HG03095 (cell line): ENCODE data around the gene CKLF.

Experiments
- ATAC-seq: cut with Tn5 transposase; IDR thresholded peaks from one replicate; pipeline ENCODE4 v1.9.1; 2021; ENCODE audit warnings: moderate library complexity; ENCODE audit not compliant: unreplicated experiment

CKLF gene

DNA sequence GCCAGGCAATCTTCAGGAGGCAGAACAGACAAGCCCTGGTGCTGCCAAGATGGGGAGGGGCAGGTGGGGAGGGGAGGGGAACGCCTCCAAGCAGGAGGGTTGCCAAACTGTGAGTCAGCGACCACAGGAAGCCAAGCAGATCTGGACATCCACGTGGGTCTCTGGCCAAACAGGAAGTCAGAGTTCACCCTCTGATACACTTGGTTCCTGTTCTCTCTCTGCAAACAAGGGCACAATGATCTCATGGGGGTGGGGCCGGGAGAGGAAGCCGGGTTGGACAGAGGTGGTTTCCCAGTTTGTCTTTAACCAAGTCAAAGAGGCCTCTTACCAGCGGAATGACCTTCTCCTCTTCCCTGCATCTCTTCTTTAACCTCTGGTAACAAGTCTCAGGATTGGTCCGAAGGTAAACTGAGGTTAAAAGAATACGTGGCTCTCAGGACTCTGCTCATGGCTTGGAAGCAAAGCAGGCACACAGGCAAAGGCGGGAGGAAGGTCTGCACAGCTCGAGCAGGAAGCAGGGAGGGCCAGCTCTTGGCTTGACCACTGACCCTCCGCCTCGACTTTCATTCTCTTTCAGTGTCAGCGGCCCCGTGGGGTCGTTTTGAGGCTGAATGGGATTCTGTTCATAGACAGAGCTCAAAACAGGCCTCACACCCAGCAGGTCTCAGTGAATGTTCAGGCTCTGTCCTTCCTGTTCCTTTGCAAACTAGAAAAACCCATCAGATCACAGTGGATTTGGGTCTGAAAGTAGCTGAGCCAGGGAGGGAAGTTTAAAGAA, 35.4 kb upstream of the CKLF start:
- peak; percentile 97 for ATAC-seq

DNA sequence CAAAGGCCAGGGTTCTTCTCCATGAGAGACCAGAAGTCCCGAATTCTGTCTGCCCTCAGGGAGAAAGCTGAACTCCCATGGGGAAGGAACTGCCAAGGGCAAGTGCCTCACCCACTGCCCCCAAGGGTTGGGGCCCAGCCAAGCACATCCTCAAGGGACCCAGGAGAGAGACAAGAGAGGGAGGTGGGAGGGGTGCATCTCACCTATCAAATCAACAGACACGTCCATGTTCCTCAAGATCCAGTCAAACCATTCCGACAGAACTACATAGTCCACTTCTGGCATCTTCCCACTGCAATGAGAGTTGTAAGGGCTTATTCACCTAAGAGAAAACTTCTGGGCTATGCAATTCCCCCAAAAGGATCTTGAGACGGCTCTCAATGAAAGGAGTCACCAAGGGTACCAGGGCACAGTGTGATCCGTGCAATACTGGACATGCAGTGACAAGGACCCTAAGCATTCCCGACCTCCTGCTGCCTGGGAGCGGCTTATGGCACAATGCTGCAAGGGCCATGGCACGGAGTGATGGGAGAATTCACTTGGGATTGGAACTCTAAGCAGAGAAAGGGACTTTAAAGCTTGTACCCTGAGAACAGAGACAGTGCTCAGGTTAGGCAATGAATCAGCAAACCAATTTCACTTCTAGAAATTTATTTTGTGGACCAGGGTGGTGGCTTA, 34.7 kb upstream of the CKLF start:
- no peak for ATAC-seq

DNA sequence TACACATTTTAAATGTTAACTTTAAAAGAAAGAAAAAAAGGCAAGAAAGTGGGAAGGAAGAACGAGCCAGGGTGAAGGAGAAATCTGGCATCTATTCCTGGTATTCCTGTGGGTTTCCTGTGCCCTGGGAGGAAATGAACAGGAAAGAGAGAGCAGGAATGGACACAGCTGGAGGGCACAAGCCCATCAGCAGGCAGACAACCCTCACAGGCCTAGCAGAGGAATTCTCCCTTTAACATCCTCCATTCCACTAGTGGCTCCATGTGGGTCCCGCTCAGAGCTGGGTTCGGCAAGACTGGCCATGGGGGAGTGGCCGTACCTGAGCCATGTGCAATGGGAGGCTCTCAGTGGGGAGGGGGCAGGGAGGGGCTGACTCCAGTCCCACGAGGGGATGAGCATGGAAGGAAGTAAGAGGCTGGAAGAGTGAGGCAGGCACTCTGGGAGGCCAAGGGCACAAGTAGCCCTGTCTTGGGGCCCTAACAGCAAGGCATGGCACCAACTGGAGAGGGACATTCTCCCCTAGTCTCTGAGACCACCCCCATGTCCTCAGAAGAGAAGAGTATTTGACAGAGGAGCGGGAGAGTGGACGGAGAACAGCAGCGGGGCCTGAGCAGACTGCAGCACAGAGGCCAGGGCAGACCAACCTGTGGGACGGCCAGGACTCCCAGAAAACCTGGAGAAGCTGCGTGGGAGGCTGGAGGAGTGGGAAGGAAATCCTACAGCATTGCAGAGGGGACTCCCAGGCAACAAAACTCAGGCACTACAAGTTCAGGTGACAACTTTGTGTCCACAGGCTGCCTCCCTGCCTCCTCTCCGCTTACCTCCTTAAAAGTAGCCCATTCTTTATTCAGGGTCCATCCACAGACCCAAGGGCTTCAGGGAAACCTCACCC, 32.6 kb upstream of the CKLF start:
- no peak for ATAC-seq

DNA sequence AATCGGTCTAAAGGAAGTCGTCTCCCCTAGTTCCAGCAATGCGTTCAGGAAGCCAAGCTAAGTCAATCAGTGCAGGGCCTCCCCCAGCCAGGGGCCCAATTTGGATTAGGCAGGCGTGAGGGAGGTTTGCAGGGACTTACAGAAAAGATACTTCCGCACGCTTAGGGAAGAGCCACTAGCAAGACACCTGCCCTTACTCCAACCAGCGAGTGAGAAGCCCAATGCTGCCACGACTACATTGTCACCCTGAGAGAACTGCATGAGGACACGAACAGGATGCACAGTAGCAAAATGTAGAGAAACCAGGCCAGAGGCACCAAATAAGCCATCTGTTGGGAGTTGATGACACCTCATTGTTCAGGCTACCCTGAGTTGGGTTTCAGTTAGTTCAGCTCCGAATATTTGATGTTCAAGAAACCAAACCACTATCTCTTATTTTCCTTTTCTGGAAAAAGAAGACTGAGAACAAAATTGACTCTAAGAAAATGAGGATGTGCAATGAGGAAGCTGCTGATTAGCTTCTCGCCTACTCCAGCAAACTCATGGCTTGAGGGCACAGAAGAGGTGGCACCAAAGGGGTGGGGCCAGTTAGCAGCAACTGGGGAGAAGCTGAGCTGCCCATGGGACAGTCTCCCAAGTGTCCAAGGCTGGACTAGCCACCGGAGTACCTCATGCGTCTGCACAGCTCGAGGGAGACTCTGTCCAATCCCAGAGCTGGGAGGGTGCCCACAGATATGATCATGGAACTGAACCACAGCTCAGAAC, 31.8 kb upstream of the CKLF start:
- no peak for ATAC-seq

DNA sequence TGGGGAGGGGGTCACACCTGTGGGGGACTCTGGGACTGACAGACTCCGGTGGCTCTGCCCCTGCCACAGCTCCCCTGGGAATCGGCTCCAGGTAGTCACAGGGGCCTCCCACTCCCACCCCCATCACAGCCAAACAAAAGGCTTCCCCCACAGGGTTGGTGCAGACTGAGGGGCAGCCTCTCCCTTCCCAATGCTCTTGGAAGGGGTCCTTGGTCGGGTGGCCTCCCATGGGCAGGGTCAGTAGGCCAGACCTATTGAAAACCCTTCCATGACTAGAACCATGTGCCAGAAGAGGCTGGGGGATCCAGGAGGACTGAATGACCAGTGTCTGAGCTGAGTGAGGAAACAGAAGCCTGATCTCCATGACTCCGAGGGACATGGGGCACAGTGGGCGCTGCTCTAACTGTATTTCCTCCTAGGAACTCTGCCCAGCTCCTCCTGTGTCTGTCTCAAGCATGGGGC, 31.1 kb upstream of the CKLF start:
- ATAC-seq: no peak

DNA sequence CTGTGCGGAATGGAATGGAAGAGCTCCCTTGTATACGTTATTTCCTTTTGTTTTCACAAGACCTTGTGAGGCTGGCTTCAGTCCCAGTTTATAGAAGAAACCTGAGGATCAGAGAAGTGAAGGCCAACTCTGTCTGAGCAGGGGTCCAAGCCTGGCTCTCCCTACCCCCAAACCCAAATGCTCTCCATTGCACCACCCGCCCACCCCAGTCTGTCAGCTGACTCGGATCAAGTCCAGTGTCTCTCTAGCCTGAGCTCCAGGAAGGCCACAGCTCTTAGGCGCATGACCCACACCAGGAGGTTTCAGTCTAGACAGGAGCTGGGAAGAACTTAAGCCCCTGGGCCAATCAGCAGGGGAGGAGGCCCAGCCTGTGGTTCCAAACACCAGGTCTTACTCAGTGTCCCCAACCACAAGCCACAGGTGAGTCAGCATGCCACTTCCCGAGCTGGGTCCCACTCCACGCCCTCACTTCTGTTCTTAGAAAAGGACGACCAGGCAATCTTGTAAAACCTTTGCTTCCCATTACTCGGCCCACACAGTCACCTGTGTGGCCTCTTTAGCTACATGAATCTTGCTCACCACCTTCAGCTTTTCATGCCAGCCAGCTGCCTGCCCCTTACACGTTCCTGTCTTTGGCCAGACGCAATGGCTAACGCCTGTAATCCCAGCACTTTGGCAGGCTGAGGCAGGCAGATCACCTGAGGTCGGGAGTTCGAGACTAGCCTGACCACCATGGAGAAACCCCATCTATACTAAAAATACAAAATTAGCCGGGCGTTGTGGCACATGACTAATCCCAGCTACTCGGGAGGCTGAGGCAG, 30.2 kb upstream of the CKLF start:
- peak; percentile 27 for ATAC-seq

DNA sequence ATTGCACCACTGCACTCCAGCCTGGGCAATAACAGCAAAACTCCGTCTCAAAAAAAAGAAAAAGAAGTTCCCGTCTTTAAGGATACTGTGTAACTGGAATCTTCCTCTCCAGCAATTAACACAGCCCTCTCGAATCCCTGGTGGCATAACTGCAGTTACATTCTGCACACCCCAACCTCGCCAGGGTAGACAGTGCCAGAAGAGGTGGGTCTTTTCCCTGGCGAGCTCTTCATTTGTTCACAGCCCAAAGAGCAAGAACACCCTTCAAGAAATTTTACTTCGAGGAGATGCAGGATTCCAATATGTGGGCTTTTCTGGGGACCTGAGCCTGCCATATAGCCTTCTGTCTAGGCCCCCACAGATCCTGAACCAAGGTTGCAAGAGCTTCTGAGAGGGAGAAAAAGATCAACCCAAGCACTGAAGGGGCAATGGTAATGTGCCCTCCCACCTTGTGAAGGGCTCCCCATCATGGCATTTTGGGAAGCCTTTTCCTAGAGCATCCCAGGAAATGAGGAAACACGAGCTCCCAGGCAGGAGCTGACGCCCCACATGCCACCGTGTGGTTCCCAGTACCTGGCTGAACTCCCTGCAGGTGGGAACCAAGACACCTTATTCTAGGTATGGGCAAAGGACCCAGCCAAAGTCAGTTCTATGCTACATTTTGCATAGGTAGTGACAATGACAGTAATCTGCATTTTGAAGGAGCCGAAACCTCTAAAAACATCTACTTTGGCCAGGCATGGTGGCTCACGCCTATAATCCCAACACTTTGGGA, 29.4 kb upstream of the CKLF start:
- no peak for ATAC-seq

DNA sequence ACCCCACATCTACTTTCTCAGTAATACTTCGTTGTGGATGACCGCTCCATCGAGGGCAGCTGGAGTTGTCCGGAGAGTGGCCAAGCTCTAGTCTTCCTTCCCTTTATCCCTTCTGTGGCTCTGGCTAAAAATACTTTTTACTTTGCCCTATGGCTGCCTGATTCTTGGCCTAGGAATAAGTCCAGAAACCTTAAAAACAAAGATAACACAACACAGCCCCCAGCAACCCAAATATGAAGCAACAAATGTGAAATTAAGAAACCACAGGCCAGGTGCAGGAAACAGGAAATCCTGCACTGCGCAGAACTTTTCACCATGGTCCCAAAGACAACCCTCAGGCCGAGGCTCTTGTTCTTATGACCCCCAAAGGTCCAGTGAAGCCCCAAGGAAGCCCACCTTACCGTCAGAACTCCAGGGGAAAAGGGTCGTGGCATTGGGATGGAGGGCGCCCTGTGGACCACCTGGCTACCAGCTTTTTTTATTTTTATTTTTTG, 28.5 kb upstream of the CKLF start:
- ATAC-seq: peak; percentile 59

DNA sequence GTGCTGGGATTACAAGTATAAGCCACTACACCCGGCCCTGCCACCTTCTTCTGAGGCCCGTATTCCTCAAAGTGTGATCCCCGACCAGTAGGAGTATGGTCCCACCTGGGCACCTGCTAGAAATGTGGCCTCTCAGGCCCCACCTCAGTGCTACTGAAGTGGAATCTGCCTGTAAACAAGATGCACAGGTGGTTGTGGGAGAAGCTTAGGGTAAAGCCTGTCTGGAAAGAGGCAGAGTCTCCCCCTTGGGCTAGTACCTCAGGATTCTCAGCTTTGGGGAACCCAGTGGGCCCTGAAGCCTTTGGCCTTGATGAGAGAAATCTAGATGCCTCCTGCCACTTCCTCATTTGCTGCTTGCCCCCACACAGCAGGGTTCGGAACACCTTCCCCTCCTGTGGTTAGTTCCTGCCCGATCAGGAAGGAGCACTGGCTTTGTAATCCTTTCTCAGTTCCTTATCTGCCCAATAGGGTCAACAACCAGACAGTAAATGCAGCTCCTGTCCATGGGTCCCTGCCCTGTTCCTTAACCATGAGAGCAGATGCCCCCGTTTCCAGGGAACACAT, 27.7 kb upstream of the CKLF start:
- peak; percentile 62 for ATAC-seq

DNA sequence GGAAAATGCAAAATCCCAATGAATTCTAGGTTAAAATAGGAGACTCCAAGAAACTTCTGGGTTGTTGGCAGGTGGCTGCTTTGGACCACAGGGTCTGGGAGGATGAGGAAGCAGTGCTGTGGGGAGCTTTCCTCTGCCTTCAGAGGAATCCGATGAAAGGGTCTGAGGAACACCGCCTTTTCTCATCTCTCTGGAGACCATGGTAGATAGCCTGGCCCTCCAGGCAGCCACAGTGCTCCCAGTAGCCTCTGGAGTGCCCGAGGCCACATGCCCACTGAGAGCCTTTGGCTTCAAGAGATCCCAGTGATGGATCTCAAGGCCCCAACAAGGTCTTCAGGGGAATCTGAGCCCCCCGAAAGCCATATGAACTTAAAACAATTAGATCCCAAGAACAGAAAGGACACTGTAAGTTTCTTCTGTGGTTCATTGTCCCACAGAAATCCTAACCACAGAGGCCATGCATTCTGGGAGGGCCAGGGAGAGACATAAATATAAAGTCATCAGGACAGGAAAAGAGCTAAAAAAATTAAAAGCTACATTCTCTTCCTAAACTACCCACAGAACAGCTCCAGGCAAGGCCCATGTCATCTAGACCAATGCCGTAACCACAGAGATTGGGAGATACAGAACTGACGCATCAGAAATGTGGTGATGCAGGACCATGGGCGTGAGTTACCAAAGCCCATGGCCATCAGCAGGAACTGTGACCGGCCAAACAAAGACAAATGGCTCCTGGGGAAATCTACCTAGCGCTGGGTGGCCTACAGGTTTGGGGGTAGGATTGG, 26.8 kb upstream of the CKLF start:
- ATAC-seq: no peak

DNA sequence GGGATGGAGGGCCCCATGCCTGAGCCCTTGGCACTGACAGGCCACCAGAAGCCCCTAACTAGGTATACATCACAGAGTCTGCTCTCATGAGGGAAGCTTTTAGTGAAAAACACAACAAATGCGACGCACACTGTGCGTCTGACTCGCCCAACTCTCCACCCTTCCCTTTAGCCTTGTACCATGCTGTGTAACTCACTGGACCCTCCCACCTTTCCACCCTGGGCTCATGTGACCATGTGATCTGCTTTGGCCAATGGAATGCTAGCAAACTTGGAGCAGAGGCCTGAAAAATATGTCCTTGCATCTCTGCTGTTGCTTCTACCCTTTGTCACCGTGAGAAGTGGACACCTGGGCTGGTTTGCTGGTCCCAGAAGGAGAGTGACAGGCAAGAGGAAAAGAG, 24.1 kb upstream of the CKLF start:
- ATAC-seq: no peak

DNA sequence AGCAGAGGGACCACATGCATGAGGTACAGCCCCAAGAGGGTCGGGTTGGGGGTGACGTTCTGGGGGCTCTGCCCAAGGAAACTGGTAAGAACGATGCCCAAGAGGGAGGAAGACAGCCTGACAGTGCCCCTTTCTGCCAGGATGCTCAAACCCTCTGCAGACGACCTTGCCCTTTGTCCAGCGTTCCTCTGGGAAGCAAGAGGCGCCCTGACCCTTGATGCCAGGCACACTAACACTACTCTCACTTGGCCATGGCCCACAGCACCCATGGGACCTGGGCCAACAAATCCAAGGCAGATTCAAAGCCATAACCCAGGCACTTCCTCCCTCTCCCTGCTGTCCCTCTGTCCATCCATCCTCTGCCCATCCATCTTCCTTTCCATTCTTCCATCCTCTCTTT, 22.9 kb upstream of the CKLF start:
- no peak for ATAC-seq

DNA sequence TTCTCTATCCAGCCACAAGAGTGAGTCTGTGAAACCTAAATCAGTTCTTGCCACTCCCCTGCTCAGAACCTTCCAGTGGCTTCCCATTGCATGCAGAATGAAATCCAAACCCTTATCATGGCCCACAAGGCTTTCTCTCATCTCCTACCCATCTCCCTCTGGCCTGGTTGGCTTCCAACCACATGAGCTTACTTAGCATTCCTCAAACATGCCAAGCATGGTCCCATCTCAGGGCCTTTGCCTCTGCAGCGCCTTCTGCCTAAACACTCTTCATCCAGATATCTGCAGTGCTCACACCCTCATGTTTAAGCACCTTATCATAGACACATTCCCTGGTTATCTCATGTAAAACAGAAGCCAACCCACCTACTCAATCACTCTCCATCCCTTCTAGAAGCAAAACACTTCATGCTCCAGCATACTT, 18.0 kb upstream of the CKLF start:
- no peak for ATAC-seq

DNA sequence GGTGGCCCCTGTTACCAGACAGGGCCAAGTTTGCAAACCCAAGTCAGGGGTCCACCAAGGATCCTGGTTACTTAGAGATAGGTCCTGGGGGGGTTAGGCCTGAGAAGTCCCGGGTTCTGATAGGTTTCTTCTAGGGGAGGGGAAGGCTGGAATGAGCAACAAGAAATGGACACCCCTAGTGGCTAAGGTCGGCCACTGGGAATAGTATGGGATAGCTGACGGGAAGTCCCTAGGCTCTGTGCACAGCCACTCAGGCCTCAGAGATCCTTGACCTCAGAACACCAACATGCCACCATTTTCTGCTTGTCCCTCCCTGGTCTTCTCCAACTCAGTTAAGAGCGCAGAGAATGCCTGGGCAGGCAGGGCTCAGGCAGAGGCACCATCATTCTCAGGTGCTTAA, 15.9 kb upstream of the CKLF start:
- no peak for ATAC-seq

DNA sequence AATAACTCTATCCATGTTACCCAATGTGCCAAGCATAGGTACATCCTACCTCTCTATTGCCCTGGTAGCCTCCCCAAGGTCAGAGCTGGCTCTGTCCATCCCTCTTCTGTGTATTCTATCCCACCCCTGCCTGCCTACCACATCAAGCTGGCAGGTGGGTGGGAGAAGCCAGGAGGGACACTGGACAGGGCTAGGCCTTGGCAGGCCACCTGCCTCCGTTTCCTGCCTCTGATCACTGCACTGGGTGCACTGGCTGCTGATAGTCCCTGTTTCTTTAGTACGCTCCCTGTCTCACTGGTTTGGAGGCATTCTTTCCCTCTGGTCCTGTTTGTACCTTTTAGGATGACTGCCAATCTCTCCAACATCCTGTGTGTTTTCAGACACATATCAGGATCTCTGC, 15.1 kb upstream of the CKLF start:
- ATAC-seq: no peak

DNA sequence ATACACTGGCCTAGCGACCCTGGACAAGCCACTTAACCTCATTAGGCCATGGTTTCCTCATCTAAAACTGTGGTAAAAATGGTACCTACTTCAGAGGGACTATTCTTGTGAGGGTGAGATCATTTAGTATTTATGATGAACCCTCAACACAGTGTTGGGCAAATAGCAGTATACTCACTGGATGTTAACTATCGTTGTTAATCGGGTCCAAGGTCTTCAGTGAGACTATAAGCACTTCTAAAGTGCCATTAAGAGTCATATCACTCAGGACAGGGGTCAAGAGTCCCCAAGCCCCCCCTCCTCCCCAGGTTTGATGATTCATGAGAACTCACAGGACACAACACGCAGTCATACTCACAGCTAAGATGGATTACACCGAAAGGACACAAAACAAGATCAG, 13.5 kb upstream of the CKLF start:
- no peak for ATAC-seq

DNA sequence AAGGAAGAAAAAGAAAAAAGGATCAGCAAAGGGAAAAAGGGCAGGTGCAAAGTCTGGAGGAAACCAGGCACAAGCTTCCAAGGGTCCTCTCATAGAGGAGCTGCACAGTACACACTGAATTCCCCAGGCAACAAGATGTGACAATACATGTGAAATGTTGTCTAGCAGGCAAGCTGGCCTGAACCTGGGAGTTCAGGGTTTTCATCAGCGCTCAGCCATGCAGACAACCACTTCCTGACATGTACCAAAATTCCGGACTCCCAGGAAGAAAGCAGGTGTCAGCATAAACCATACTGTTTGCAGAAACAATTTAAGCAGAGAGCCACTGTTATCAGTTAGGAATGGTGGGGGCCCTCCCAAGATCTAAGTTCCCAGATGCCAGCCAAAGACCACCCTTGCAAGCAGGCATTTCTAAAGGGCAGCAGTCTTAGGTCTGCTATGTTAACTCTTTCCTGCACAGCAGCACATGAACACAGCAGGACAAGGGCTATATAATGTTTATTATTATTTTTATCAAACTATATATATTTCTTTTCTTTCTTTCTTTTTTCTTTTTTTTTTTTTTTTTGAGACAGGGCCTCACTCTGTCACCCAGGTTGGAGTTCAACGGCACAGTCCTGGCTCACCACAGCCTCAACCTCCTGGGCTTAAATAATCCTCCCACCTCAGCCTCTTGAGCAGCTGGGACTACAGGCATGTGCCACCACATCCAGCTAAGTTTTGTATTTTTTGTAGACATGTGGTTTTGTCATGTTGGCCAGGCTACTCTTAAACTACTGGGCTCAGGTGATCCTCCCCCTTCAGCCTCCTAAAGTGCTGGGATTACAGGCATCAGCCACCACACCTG, 12.5 kb upstream of the CKLF start:
- peak; percentile 78 for ATAC-seq
